ENCODE data around the gene STN1.

GRCh38 chr10:103851261-103851660 is 66.7 kb downstream of the STN1 start:
- TF ChIP-seq CTCF (conservative IDR thresholded peaks at IDR 0.05 in 1 of 2, IDR thresholded peaks at IDR 0.05 in 1 of 2; ENCODE audit: low read depth in 1 of 2, low read length in 2 of 2), result no peak
- TF ChIP-seq EZH2 (IDR thresholded peaks at IDR 0.05; ENCODE audit: low read length, missing control alignments), result no peak
